HCT116 (cell line): ENCODE measurements around the gene APBB1IP.

Experiments
- EGR1 ChIP-seq: IDR thresholded peaks from 2 replicates; pipeline ENCODE4 v1.6.1; 2012; ENCODE audit warnings: low read depth
- EZH2 ChIP-seq: fragments of 200-600 bp; sonication (generic); IDR thresholded peaks from 2 replicates; pipeline ENCODE4 v1.6.1; 2017; ENCODE audit warnings: antibody characterized with exemption, mixed run types
- JUND ChIP-seq: IDR thresholded peaks from 2 replicates; pipeline ENCODE4 v1.6.1; 2012
- POLR2A ChIP-seq: IDR thresholded peaks from 2 replicates; pipeline ENCODE4 v1.7.0; 2011; ENCODE audit warnings: borderline replicate concordance; ENCODE audit not compliant: insufficient read depth, insufficient read length; ENCODE audit errors: extremely low read depth
- POLR2AphosphoS5 ChIP-seq: IDR thresholded peaks from 2 replicates; pipeline ENCODE4 v1.6.1; 2011; ENCODE audit warnings: mild to moderate bottlenecking, low read depth, low read length, moderate library complexity
- SP1 ChIP-seq: IDR thresholded peaks from 2 replicates; pipeline ENCODE4 v1.6.1; 2012; ENCODE audit warnings: low read depth
- TCF7L2 ChIP-seq: IDR thresholded peaks from 2 replicates; pipeline ENCODE4 v1.7.0; 2011; ENCODE audit warnings: borderline replicate concordance, inconsistent platforms; ENCODE audit not compliant: insufficient read depth, insufficient read length; ENCODE audit errors: extremely low read depth
- YY1 ChIP-seq: IDR thresholded peaks from 2 replicates; pipeline ENCODE4 v1.6.1; 2011; ENCODE audit warnings: low read length, low read depth, moderate library complexity, mild to moderate bottlenecking; ENCODE audit not compliant: insufficient replicate concordance; ENCODE audit errors: extremely low read depth
- TF ChIP-seq, protein P1 (sequence below), 3 experiments: fragments of 200-600 bp in 1 of 3; sonication (generic) in 1 of 3; IDR thresholded peaks in 2 of 3; conservative IDR thresholded peaks in 1 of 3; 2 replicates each; pipeline ENCODE4 v1.5.1; 2012 to 2017; ENCODE audit warnings: low read depth in 2 of 3, low read length in 2 of 3, antibody characterized with exemption in 1 of 3, borderline replicate concordance in 1 of 3, control low read depth in 1 of 3, mild to moderate bottlenecking in 1 of 3, mixed read lengths in 1 of 3, mixed run types in 1 of 3, moderate library complexity in 1 of 3; ENCODE audit not compliant: insufficient read depth in 1 of 3
- TF ChIP-seq, protein P2 (sequence below): IDR thresholded peaks from 2 replicates; pipeline ENCODE4 v1.6.1; 2012; ENCODE audit warnings: low read depth

DNA sequence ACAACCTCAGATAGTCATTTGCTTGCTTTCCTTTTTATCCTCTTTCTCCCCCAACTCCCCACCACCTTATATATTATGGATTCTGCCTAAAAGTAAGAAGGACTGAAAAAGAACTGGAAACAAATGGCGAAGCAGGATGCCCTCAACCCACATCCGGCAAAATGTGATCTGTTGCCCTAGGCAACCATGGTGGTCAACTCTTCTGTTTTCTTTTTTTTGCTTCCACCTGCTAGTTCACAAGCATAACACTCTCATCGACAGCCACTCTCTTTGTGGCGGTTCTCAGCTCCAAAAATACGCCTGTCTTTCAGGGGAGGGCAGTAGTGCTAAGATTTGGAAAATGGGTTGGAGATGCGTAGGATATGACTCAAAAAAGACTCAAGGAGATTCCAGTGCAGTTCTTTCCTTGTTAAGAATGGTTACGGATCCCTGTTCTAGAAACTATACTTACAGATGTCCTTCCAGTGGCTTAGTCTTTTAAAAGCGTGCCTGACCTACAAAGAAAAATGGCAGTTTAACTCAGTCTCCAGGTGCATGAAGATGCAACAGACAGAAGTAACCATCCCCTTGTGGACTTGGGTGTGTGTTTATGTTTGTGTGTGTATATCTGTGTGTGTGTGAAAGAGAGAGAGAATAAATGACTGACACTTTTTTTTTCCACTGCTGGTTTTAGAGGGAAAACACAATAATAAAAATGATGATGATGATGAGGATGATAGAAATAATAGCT is 10.7 kb downstream of the APBB1IP start:
- TF ChIP-seq, protein P1, sequence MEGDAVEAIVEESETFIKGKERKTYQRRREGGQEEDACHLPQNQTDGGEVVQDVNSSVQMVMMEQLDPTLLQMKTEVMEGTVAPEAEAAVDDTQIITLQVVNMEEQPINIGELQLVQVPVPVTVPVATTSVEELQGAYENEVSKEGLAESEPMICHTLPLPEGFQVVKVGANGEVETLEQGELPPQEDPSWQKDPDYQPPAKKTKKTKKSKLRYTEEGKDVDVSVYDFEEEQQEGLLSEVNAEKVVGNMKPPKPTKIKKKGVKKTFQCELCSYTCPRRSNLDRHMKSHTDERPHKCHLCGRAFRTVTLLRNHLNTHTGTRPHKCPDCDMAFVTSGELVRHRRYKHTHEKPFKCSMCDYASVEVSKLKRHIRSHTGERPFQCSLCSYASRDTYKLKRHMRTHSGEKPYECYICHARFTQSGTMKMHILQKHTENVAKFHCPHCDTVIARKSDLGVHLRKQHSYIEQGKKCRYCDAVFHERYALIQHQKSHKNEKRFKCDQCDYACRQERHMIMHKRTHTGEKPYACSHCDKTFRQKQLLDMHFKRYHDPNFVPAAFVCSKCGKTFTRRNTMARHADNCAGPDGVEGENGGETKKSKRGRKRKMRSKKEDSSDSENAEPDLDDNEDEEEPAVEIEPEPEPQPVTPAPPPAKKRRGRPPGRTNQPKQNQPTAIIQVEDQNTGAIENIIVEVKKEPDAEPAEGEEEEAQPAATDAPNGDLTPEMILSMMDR (IDR thresholded peaks at IDR 0.05 in 2 of 3, conservative IDR thresholded peaks at IDR 0.05 in 1 of 3; ENCODE audit: borderline replicate concordance in 1 of 3, insufficient read depth in 1 of 3, low read depth in 2 of 3, low read length in 2 of 3): no peak
- TF ChIP-seq YY1: no peak
- TF ChIP-seq POLR2AphosphoS5: no peak
- no peak for TF ChIP-seq POLR2A
- TF ChIP-seq, protein P2, sequence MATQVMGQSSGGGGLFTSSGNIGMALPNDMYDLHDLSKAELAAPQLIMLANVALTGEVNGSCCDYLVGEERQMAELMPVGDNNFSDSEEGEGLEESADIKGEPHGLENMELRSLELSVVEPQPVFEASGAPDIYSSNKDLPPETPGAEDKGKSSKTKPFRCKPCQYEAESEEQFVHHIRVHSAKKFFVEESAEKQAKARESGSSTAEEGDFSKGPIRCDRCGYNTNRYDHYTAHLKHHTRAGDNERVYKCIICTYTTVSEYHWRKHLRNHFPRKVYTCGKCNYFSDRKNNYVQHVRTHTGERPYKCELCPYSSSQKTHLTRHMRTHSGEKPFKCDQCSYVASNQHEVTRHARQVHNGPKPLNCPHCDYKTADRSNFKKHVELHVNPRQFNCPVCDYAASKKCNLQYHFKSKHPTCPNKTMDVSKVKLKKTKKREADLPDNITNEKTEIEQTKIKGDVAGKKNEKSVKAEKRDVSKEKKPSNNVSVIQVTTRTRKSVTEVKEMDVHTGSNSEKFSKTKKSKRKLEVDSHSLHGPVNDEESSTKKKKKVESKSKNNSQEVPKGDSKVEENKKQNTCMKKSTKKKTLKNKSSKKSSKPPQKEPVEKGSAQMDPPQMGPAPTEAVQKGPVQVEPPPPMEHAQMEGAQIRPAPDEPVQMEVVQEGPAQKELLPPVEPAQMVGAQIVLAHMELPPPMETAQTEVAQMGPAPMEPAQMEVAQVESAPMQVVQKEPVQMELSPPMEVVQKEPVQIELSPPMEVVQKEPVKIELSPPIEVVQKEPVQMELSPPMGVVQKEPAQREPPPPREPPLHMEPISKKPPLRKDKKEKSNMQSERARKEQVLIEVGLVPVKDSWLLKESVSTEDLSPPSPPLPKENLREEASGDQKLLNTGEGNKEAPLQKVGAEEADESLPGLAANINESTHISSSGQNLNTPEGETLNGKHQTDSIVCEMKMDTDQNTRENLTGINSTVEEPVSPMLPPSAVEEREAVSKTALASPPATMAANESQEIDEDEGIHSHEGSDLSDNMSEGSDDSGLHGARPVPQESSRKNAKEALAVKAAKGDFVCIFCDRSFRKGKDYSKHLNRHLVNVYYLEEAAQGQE: no peak
- TF ChIP-seq EZH2: no peak
- no peak for TF ChIP-seq TCF7L2
- TF ChIP-seq JUND: no peak
- TF ChIP-seq SP1: no peak
- TF ChIP-seq EGR1: no peak
